GM19025 (cell line): ENCODE results near the gene CLP1.

Experiments
- ATAC-seq: cut with Tn5 transposase; IDR thresholded peaks from one replicate; pipeline ENCODE4 v1.9.1; 2021; ENCODE audit warnings: mild to moderate bottlenecking, low read depth, moderate library complexity; ENCODE audit not compliant: unreplicated experiment

Gene CLP1

DNA sequence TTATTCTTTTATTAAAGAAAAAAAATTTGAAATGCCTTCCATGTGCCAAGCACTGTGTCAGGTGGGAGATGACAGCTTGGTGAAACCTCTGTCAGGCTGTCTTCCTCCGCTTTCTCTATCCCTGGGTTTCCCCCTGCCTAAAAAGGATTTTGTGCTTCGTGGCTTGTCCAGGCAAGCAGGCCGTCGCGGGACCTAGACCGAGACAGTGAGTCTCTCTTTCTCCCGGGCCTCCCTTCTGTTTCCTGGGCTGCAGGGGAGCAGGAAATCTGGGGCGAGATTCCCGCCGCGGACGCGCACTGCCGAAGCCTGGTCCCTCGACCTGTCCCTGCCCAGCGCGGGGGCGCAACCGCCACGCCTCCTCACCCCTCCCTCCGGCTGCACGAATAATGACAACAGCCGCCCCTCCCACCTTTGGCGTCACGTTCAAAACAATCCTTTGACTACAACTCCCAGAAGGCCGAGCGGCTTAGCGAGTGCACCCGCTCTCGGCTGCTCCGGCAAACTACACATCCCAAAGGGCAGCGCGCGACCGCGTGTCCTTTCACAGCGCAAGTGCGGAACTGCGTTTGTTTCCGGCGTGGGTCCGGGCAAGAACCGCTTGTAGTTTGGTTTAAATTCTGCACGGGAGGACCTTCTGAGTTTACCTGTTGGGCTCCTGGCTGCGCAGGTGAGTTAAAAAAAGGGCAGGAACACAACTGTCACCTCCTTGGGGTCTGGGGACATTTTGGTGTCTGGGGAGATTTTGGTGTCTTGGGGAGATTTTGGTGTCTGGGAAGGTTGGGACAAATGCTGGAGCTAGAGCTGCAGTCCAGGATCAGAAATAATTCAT is at the start of gene CLP1:
CLP1 (plus strand) TSS at position 569 of the 829 bp plus-strand sequence. CDS start 1,715 bp downstream, outside the sequence.
- peak; percentile 99 for ATAC-seq

DNA sequence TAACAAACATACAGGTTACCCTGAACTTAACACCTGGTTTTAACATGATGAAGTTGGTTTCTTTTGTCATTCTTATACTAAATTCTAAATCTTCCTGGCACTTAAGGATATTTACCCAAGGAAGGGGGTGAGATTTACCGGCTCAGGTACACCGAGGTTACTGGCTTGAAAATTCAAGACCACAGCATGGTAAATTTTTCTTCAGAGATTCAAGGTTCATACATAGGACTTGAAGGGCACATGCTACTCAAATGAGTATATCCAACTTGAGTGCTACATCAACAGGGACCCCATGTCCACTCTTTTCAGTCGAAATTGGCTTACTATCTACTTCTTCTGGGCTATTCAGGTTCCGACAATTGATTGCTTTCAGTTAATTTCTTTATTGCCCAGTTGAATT is 47.4 kb upstream of the CLP1 start:
- no peak for ATAC-seq

DNA sequence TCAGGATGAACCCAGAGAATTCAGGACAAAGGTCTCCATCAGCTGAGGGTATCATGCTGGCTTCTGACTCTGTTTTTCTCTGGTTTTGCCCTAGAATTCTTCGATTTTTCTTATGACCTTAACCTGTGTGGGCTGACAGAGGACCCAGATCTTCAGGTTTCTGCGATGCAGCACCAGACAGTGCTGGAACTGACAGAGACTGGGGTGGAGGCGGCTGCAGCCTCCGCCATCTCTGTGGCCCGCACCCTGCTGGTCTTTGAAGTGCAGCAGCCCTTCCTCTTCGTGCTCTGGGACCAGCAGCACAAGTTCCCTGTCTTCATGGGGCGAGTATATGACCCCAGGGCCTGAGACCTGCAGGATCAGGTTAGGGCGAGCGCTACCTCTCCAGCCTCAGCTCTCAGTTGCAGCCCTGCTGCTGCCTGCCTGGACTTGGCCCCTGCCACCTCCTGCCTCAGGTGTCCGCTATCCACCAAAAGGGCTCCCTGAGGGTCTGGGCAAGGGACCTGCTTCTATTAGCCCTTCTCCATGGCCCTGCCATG is 43.3 kb upstream of the CLP1 start:
- no peak for ATAC-seq

DNA sequence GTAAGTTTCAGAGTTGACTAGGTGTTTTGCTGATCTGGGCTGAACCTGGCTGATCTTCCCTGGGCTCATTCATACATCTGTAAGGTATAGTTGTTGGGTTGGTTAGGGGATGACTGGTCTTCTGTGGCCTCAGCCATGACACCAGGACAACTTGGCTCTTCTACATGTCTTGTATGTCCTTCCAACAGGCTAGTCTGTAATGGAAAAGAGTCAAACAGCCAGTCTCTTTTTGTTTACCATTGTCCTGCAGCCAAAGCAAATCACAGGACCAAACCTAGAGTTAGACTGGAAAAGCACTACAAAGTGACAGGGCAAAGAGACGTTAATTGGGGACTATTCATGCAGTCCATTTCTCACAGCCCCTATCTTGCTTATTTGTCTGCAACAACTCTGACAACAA is 42.3 kb upstream of the CLP1 start:
- no peak for ATAC-seq

DNA sequence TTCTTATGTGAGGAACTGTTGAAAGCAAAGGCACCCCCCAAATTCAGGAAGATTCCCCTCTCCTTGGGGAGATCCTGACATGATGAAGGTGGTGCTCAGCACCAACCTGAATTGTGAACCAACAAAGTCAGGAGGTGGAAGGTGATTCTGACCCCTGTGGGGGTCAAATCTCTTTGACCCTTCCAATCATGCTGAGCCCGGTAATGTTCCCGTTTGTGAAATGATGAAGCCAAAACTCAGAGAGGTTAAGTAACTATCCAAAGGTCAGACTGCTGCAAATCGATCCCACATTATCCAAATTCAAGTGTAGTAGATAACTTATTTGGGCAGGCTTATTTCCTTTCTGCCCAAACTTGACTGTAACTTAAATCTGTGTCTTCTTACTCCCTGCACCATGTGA is 41.0 kb upstream of the CLP1 start:
- no peak for ATAC-seq

DNA sequence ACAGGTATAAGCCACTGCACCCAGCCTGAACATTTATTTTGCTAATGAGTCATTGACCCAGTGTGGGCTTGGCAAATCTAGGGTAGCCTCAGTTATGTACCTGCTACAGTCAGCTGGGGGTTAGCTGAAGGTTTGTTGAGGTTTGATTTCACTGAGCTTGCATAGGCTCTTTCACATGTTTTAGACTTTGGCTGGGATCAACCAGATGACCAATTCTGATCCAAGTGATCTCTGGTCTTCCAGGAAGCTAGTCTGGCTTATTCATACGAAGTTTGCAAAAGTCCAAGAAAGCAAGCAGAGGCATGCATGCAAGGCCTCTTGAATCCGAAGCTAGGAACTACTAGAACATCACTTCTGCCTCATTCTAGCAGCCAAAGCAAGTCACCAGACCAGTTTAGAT is 39.1 kb upstream of the CLP1 start:
- no peak for ATAC-seq

DNA sequence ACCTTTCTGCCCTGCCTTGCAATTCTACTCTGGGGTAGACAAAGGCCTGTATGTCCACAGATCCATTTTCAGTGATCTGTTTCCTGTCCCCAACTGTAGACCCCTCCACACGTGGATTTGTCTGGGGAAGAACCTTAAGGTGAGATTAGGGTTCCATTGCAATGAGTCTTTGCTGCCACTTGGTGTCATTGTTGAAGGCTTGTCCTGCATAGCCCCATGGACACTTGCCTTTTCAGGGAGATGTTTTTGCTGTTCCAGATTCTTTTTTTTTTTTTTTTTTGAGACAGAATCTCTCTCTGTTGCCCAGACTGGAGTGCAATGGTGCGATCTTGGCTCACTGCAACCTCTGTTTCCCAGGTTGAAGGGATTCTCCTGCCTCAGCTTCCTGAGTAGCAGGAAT is 38.2 kb upstream of the CLP1 start:
- no peak for ATAC-seq

DNA sequence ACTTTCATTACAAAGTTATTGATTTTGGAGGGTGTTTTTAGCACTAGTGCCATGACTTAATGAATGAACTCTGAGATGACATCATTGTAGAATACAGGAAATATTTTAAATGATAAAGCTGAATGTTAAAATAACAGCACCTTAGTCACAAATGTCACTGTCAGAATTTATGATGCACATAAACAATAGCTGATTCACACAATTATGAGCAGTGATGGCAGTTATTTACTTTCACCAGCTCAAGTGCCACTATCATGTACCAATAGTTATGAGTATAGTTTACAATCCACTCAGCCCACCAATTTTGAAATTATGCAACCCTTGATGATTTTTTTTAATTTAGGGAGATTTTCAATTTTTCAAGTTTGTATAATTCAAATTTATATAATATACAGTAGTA is 37.1 kb upstream of the CLP1 start:
- no peak for ATAC-seq

DNA sequence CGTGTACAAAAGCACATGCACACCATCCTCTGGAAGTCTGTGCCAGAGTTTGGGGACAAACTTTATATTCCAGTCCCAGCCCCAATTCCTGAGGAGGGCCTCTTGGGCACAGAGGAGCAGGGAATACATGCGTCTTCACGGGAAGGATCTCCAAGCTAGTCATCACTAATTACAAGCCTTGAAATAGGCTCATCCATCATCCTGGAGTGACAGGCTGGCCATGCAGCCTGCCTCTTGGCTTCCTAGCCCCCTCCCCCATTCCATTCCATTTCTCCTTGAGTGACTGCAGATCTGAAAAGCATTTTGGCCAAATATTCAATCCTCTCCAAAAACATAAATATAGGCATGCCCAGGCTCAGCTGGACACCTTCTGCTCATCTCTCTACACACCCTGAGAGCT is 35.3 kb upstream of the CLP1 start:
- no peak for ATAC-seq

DNA sequence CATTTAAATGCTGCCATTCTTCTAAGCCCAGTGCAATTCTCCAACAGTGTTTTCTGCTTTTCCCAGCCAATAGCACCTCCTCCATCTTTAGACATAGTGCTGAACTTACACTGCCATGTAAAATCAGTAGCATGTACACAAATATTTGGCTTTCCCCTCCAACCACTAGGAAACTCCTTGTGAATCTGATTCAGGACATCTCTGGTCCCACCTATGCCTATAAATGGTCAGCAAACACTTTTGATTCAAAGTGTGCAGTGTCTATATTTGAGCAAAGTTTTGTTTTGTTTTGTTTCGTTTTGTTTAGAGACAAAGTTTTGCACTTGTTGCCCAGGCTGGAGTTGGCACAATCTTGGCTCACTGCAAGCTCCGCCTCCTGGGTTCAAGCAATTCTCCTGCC is 32.7 kb upstream of the CLP1 start:
- no peak for ATAC-seq

DNA sequence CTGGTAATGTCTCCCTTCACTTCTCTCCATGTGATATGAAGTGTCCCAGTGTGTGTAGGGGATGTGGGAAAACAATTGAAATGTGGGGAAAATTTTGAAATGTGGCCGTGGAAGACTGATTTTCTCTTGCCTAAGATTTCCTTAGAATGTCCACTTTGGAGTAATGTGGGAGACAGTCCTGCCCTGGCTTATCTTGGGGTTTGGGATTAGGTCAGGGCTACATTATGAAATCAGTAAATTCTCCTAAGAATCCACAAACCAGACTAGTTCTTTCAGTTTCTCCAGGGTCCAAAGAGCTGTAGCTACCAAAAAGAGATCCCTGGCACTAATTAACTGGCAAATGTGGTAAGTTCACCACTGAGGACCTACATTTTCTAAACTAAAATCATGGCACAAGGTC is 30.7 kb upstream of the CLP1 start:
- ATAC-seq: no peak

DNA sequence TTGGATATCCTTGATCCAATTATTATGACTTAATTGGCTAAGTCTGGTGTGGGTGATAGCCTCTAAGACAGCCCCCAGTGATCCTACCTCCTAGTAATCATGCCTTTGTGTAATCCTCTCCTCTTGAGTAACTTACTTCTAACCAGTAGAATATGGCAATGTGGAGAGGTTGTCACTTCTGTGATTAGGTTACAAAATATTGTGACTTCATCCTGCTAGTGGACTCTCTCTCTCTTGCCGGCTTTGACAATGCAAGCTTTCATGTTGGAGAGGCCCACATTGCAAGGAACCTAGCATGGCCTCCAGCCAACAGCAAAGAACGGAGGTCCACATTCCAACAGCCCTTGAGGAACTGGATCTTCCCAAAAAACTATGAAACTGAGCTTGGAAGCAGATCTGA is 27.4 kb upstream of the CLP1 start:
- no peak for ATAC-seq

DNA sequence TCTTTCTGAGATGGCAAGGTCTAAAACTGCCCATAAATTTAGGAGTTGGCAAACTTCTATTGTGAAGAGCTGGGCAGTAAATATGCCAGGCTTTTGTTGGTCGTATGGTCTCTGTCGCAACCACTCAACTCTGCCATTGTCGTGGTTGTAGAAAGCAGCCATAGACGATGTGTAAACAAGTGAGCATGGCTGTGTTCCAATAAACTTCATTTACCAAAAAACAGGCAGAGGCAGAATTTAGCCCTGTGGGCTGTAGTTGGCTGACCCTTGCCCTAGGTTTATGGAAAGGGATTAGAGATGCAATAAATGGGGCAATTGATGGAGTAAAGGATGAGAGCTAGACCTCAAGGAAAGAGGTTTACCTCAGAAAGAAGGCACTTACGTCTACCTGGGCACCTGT is 25.4 kb upstream of the CLP1 start:
- no peak for ATAC-seq

DNA sequence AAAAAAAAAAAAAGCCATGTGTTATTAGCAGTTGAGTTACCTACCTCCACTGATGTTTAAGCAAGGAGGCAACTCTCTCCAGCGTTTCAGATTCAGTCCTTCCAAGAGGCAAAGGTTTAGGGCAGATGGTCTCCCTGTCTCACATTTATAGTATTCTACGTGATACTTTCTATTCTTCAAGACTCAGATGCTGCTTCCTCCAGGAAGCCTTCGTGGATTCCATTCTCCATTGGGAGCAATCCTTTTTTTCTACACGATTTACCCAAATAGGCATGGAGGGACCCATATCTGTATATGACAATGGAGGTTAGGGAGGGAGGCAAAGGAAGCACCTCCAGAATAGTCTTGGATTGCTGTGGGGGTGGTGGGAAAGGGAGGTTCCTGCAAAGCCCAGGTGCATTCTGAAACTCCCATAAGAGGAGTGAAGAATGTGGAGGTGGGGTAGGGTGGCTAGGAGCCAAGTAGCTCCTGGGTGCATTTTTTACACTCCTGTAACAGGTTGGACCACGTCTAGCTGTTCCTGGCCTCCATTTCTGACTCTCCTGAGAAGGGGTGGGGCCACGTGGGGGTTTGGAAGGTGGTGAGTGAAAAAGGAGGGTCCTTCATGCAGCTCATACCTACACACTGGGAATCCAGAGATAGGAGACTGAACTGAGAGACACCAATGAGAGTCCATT is 24.0 kb upstream of the CLP1 start:
- ATAC-seq: no peak

DNA sequence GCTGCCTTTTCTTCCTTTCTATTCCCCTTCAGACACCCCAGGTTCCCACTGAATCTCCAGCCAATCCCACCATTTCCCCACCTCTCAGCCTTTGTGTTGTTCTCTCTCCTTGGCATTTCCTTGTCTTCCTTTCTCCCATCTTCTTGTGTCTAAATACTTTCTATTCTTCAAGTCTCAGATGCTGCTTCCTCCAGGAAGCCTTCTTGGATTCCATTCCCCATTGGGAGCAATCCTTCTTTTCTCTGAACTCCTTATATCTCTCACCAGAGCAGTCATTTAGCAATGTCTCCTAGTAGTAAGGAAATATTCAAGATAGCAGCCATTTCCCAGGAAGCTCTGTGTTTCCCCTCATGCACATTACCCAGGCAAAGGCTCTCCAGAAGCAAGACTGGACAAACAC is 23.3 kb upstream of the CLP1 start:
- ATAC-seq: no peak

DNA sequence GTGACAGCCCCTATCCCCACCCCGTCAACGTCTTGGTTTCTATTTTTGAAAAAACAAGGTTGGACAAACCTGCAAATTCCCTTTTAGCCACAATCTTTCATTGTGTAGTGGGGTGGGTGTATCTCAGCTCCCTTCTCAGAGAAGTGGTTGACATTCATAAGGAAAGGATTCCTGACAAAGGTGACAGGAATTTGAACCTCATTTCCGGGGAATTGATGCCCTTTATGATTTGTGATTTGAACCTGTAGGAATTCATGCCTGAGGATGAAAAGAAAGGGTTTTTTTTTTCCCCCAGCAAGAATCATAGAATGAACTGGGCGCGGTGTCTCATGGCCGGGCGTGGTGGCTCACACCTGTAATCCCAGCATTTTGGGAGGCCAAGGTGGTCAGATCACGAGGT is 22.3 kb upstream of the CLP1 start:
- no peak for ATAC-seq

DNA sequence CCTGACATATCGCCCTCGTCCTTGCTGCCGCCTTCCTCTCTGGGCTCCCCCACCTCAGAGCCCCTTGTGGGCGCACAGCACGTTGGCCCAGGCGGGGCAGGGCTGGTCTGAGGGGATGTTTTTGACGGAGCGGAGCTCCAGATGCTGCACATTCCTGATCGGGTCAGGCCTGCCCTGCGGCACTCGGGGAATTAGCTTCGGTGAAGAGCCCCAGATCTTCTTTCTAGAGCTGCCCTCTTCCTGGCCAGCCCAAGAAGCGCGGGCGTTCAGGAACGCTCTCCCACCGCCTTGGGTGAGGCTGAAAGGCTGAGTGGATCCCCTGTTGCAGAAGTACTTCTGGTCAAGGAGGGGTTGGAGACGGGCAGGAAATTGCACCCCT is 19.9 kb upstream of the CLP1 start:
- no peak for ATAC-seq

DNA sequence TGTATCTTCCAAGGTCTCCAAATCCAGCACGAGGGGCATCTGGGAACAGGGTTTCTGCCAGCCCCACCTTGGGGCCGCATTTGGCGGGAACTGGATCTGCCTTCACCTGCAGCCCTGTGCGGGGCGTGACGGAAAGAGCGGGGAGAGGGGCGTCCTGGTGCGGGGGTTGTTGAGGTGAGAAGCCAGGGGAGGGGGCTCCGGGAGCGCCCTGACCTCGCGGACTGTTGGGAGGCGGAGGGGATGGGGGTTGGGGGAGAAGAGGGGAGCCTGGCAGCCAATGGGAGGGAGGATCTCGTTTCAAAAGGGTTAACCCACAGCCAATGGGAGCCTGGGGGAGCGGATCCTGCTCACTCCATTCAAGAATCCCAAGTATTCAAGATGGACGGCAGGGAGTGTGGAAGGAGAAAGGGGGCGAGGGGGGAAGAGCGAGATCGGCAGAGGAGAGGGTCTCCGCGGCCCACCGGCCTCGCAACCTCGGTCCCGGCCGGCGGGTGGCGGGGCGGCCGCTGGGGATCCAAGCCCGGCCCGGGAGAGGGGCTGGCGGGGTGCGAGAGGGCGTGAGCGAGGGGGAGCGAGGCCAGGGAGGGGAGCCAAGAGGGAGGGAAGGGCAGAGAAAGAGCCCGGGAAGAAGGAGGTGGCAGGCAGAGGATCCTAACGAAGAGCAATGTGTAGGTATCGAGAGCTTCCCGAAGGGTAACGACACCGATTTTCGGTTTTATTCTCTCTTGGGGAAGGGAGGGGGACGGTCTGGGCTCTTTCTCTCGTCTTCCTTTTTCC is 19.4 kb upstream of the CLP1 start:
- no peak for ATAC-seq

DNA sequence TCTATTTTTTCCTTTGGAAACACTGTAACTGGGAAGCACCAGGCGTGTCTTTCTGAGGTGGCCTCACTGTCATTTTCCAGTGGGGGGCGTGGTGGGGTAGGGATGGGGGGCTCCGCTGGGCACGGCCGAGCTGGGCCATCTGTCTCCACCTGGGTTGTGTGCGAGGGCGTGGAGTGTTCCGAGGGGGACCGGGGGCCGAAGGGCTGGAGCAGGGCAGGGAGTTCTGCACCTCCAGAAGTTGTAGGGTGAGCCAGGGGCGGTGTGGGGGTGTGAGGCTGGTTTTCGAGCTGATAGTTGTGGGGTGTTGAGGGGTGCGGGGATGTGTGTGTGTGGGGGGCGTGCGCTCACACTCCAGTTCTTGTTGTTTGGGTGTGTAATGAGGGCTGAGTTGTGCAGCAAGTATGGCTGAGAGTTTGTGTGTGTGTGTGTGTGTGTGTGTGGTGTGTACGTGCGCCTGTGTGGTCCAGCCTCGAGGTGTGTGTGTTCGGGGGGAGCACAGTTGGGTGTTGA is 18.7 kb upstream of the CLP1 start:
- no peak for ATAC-seq

DNA sequence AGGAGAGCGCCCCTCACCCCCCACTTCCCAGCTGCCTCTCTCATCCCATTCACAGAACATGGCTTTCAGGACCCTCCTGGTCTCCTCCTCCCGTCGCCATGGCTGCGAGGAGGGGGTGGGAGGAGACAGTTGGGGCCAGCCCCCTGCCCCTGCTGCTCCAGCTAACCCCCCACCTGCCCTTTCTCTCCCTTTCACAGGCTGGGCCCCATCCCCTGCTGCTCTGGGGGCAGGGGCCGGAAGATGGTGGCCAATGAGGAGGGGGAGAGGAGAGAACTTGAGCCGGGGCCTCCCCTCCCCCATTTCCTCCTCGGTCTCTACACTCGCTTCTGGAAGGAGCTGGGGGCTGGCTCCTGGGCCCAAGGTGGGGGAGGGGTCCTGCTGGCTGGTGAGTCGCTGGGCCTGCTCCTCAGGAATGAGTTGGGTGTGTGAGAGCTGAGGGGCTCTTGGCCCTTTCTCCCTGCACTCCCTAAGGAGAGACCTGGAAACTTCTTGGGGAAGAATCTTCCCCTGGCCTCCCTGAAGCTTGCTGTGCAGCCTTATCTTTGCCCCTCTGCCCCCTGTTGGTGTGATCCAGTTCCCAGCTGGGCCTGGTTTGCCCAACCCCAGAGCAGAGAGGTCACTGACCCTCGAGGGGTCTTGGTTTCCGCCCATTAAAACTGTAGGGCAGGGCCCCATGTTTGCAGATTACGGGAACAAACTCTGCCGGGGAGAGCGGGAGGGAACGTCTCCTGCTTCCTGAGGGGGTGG is 18.1 kb upstream of the CLP1 start:
- ATAC-seq: no peak
